Measurements from ENCODE around the gene TLE4.

DNA sequence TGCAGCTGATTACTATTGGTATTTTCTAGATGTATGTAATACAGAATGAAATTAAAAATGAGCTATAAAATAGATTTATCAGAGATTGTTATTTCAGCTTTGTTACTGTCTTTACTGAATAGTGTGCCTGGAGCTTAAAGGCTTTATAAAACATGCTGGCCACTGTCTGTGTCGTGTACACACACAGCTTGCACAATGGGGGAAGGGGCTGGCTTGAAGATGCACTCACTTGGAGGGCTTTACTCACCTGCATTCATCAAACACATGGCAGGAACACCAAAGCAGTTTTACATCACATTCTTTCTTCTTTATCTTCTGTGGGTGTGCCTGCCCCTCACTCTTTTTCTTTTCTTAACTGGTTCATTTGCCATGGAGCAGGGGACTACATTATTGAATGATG lies 60.9 kb downstream of the TLE4 start:
- TF ChIP-seq POLR2A (IDR thresholded peaks at IDR 0.05; ENCODE audit: low read depth, low read length) (no peak), POLR2AphosphoS5 (IDR thresholded peaks at IDR 0.05; ENCODE audit: low read depth, low read length) (no peak)

Data from GM12891 (cell line).